ENCODE results near the gene CSRP1.
A peak's percentile ranks its signal among the peaks of the same experiment; 100 is the strongest.

Gene CSRP1

GRCh38 chr1:201538612-201539551, 32.0 kb upstream of the CSRP1 start, which contains the start of gene NAV1:
Gene NAV1, plus strand, starts transcription at chr1:201539127. Its CDS starts 83,758 bp downstream, at chr1:201622885.
- Histone ChIP-seq H3K79me2 (ENCODE audit: control insufficient read depth, insufficient read depth, low read length) (no peaks in the 10 kb centered on the region), H3K56ac (ENCODE audit: low read length) (peak within 1 kb of the TSS; percentile 86), H3K23ac (ENCODE audit: low read length) (peak within 1 kb of the TSS; percentile 24), H3K4ac (ENCODE audit: low read depth, low read length) (peak within 1 kb of the TSS; percentile 62), H3K27ac (ENCODE audit: low read depth, low read length) (peak within 1 kb of the TSS; percentile 25), H3K27me3 (ENCODE audit: insufficient read depth, low read length, poor library complexity) (no peaks in the 10 kb centered on the region), H3K4me2 (ENCODE audit: low read length) (peak within 1 kb of the TSS; percentile 100), H3K36me3 (ENCODE audit: control insufficient read depth, insufficient read depth, low read length) (no peaks in the 10 kb centered on the region), H2BK5ac (ENCODE audit: low read length) (no peak within 1 kb of the TSS), H3K79me1 (ENCODE audit: low read length) (no peaks in the 10 kb centered on the region), H3K4me1 (ENCODE audit: control insufficient read depth, low read depth, low read length) (peaks cover 7% of the 10 kb centered on the region), H3K9ac (ENCODE audit: low read length) (peak within 1 kb of the TSS; percentile 75), H4K8ac (ENCODE audit: low read depth, low read length) (no peak within 1 kb of the TSS), H3K18ac (ENCODE audit: low read length) (peak within 1 kb of the TSS; percentile 29), H2AK5ac (ENCODE audit: low read length) (no peak within 1 kb of the TSS), H4K5ac (ENCODE audit: low read length) (no peak within 1 kb of the TSS), H2BK120ac (ENCODE audit: low read depth, low read length) (no peak within 1 kb of the TSS), H2BK15ac (replicated peaks; ENCODE audit: low read depth) (no peak within 1 kb of the TSS), H3K4me3 (ENCODE audit: low read length) (peak within 1 kb of the TSS; percentile 41)
- peak; percentile 85 for DNase-seq
- WGBS (ENCODE audit: extremely low coverage, insufficient coverage, low lambda C conversion rate), result no CpG with 5 or more reads among the region's 93 CpGs

- H2AK5ac ChIP-seq (ENCODE audit: low read length), result no peak overlapping the region
- no peak overlapping the region for H3K4ac ChIP-seq (ENCODE audit: low read depth, low read length)
- peak overlapping the region; percentile 41 for H3K4me3 ChIP-seq (ENCODE audit: low read length)
- H3K27me3 ChIP-seq (ENCODE audit: insufficient read depth, low read length, poor library complexity), result no peaks in the 10 kb centered on the region
- no peak overlapping the region for H3K27ac ChIP-seq (ENCODE audit: low read depth, low read length)
- DNase-seq, result peak; percentile 86
- no peak overlapping the region for H3K23ac ChIP-seq (ENCODE audit: low read length)
- H2BK5ac ChIP-seq (ENCODE audit: low read length), result no peak overlapping the region
- H2BK120ac ChIP-seq (ENCODE audit: low read depth, low read length), result no peak overlapping the region
- H4K5ac ChIP-seq (ENCODE audit: low read length), result no peak overlapping the region
- no peak overlapping the region for H4K8ac ChIP-seq (ENCODE audit: low read depth, low read length)
- H3K56ac ChIP-seq (ENCODE audit: low read length), result peak overlapping the region; percentile 86
- WGBS (ENCODE audit: extremely low coverage, insufficient coverage, low lambda C conversion rate), result no CpG with 5 or more reads among the region's 6 CpGs
- no peaks in the 10 kb centered on the region for H3K36me3 ChIP-seq (ENCODE audit: control insufficient read depth, insufficient read depth, low read length)
- peak overlapping the region; percentile 100 for H3K4me2 ChIP-seq (ENCODE audit: low read length)
- no peaks in the 10 kb centered on the region for H3K79me1 ChIP-seq (ENCODE audit: low read length)
- peak overlapping the region; percentile 75 for H3K9ac ChIP-seq (ENCODE audit: low read length)
- no peak overlapping the region for H3K18ac ChIP-seq (ENCODE audit: low read length)
- no peaks in the 10 kb centered on the region for H3K79me2 ChIP-seq (ENCODE audit: control insufficient read depth, insufficient read depth, low read length)
- no peak overlapping the region for H2BK15ac ChIP-seq (replicated peaks; ENCODE audit: low read depth)
- H3K4me1 ChIP-seq (ENCODE audit: control insufficient read depth, low read depth, low read length), result peaks cover 7% of the 10 kb centered on the region
Measured at GRCh38 chr1:201537891-201538611, 31.1 kb upstream of the CSRP1 start.

GRCh38 chr1:201537467-201537866, 30.5 kb upstream of the CSRP1 start:
- Histone ChIP-seq H3K79me2 (ENCODE audit: control insufficient read depth, insufficient read depth, low read length) (no peaks in the 10 kb centered on the region), H3K18ac (ENCODE audit: low read length) (no peak overlapping the region), H3K4me3 (ENCODE audit: low read length) (no peak overlapping the region), H2BK5ac (ENCODE audit: low read length) (no peak overlapping the region), H3K79me1 (ENCODE audit: low read length) (no peaks in the 10 kb centered on the region), H3K27ac (ENCODE audit: low read depth, low read length) (no peak overlapping the region), H3K36me3 (ENCODE audit: control insufficient read depth, insufficient read depth, low read length) (no peaks in the 10 kb centered on the region), H4K5ac (ENCODE audit: low read length) (no peak overlapping the region), H3K4ac (ENCODE audit: low read depth, low read length) (no peak overlapping the region), H3K4me2 (ENCODE audit: low read length) (no peak overlapping the region), H2BK15ac (replicated peaks; ENCODE audit: low read depth) (no peak overlapping the region), H3K9ac (ENCODE audit: low read length) (no peak overlapping the region), H3K56ac (ENCODE audit: low read length) (no peak overlapping the region), H2BK120ac (ENCODE audit: low read depth, low read length) (no peak overlapping the region), H4K8ac (ENCODE audit: low read depth, low read length) (no peak overlapping the region), H2AK5ac (ENCODE audit: low read length) (peak overlapping the region; percentile 43), H3K4me1 (ENCODE audit: control insufficient read depth, low read depth, low read length) (peaks cover 7% of the 10 kb centered on the region), H3K27me3 (ENCODE audit: insufficient read depth, low read length, poor library complexity) (no peaks in the 10 kb centered on the region), H3K23ac (ENCODE audit: low read length) (no peak overlapping the region)
- no peak for DNase-seq
- no CpG with 5 or more reads among the region's 4 CpGs for WGBS (ENCODE audit: extremely low coverage, insufficient coverage, low lambda C conversion rate)

GRCh38 chr1:201537028-201537427, 30.1 kb upstream of the CSRP1 start:
- Histone ChIP-seq H3K79me1 (ENCODE audit: low read length) (no peaks in the 10 kb centered on the region), H3K23ac (ENCODE audit: low read length) (no peak overlapping the region), H3K4me1 (ENCODE audit: control insufficient read depth, low read depth, low read length) (peaks cover 7% of the 10 kb centered on the region), H3K9ac (ENCODE audit: low read length) (no peak overlapping the region), H3K4me2 (ENCODE audit: low read length) (no peak overlapping the region), H3K27me3 (ENCODE audit: insufficient read depth, low read length, poor library complexity) (no peaks in the 10 kb centered on the region), H2BK120ac (ENCODE audit: low read depth, low read length) (no peak overlapping the region), H4K8ac (ENCODE audit: low read depth, low read length) (no peak overlapping the region), H3K56ac (ENCODE audit: low read length) (no peak overlapping the region), H3K18ac (ENCODE audit: low read length) (no peak overlapping the region), H3K79me2 (ENCODE audit: control insufficient read depth, insufficient read depth, low read length) (no peaks in the 10 kb centered on the region), H3K36me3 (ENCODE audit: control insufficient read depth, insufficient read depth, low read length) (no peaks in the 10 kb centered on the region), H2AK5ac (ENCODE audit: low read length) (peak overlapping the region; percentile 43), H2BK5ac (ENCODE audit: low read length) (no peak overlapping the region), H3K4me3 (ENCODE audit: low read length) (no peak overlapping the region), H3K4ac (ENCODE audit: low read depth, low read length) (no peak overlapping the region), H4K5ac (ENCODE audit: low read length) (no peak overlapping the region), H3K27ac (ENCODE audit: low read depth, low read length) (no peak overlapping the region), H2BK15ac (replicated peaks; ENCODE audit: low read depth) (no peak overlapping the region)
- no peak for DNase-seq
- WGBS (ENCODE audit: extremely low coverage, insufficient coverage, low lambda C conversion rate), result no CpG with 5 or more reads among the region's 2 CpGs

- H2BK15ac ChIP-seq (replicated peaks; ENCODE audit: low read depth), result no peak overlapping the region
- H3K36me3 ChIP-seq (ENCODE audit: control insufficient read depth, insufficient read depth, low read length), result no peaks in the 10 kb centered on the region
- no peak overlapping the region for H3K56ac ChIP-seq (ENCODE audit: low read length)
- H3K27me3 ChIP-seq (ENCODE audit: insufficient read depth, low read length, poor library complexity), result no peaks in the 10 kb centered on the region
- no peak overlapping the region for H3K18ac ChIP-seq (ENCODE audit: low read length)
- no peak overlapping the region for H2BK5ac ChIP-seq (ENCODE audit: low read length)
- H4K8ac ChIP-seq (ENCODE audit: low read depth, low read length), result no peak overlapping the region
- H3K27ac ChIP-seq (ENCODE audit: low read depth, low read length), result no peak overlapping the region
- no peaks in the 10 kb centered on the region for H3K79me2 ChIP-seq (ENCODE audit: control insufficient read depth, insufficient read depth, low read length)
- no peaks in the 10 kb centered on the region for H3K79me1 ChIP-seq (ENCODE audit: low read length)
- no peak overlapping the region for H4K5ac ChIP-seq (ENCODE audit: low read length)
- H3K4ac ChIP-seq (ENCODE audit: low read depth, low read length), result no peak overlapping the region
- no peak overlapping the region for H3K9ac ChIP-seq (ENCODE audit: low read length)
- H3K4me2 ChIP-seq (ENCODE audit: low read length), result no peak overlapping the region
- no peak overlapping the region for H2BK120ac ChIP-seq (ENCODE audit: low read depth, low read length)
- H3K4me1 ChIP-seq (ENCODE audit: control insufficient read depth, low read depth, low read length), result peaks cover 7% of the 10 kb centered on the region
- H2AK5ac ChIP-seq (ENCODE audit: low read length), result no peak overlapping the region
- no peak overlapping the region for H3K4me3 ChIP-seq (ENCODE audit: low read length)
- no peak for DNase-seq
- whole genome bisulfite sequencing (ENCODE audit: extremely low coverage, insufficient coverage, low lambda C conversion rate), result no CpG with 5 or more reads among the region's 4 CpGs
- no peak overlapping the region for H3K23ac ChIP-seq (ENCODE audit: low read length)
Measured at GRCh38 chr1:201536558-201536957, 29.6 kb upstream of the CSRP1 start.
